IPS-18a (cell line): ENCODE measurements around the gene ASIP.
"Not testable (repeated sequence)": the region's sequence is repeated elsewhere in the genome, so short reads cannot be mapped to it uniquely, and the experiment has no call there.

ENCODE experiments used
- H3K27ac ChIP-seq: one replicate; pipeline ENCODE4 v1.5.1; 2013; ENCODE audit warnings: low read length
- H3K27me3 ChIP-seq: one replicate; pipeline ENCODE4 v1.6.1; 2013; ENCODE audit warnings: mild to moderate bottlenecking, low read length; ENCODE audit not compliant: control insufficient read depth, insufficient read depth
- H3K36me3 ChIP-seq: one replicate; pipeline ENCODE4 v1.6.1; 2013; ENCODE audit warnings: low read depth, low read length; ENCODE audit not compliant: control insufficient read depth
- H3K4me1 ChIP-seq: one replicate; pipeline ENCODE4 v1.6.1; 2013; ENCODE audit warnings: low read depth, low read length; ENCODE audit not compliant: control insufficient read depth
- H3K4me3 ChIP-seq: one replicate; pipeline ENCODE4 v1.5.1; 2013; ENCODE audit warnings: low read length
- H3K9ac ChIP-seq: one replicate; pipeline ENCODE4 v1.6.1; 2013; ENCODE audit warnings: mild to moderate bottlenecking, low read length, moderate library complexity
- H3K9me3 ChIP-seq: one replicate; pipeline ENCODE4 v1.6.1; 2013; ENCODE audit warnings: low read depth, low read length; ENCODE audit not compliant: control insufficient read depth

The ASIP gene

DNA sequence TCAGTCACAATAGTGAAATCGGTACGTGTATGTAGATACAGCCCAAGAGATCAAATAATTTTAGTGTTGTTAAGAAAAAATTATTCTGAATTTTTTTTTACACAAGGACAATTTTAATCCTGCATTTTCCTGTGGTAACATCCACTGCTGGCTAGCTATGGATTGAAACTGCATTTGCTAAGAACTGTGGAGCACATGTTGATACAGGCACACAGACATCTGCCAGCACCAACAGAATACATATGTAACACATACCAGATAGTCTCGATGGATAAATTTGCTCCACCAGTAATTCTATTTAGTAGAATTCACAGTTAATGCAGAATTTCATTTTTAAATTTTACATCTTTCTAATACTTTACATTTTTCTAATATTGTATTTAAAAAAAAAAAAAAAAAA is 2.2 kb downstream of the ASIP start:
- Histone ChIP-seq H3K9ac (no peak overlapping the region), H3K4me3 (no peak overlapping the region), H3K9me3 (no peaks in the 10 kb centered on the region), H3K27ac (no peak overlapping the region), H3K27me3 (no peaks in the 10 kb centered on the region), H3K4me1 (no peaks in the 10 kb centered on the region), H3K36me3 (no peaks in the 10 kb centered on the region)

DNA sequence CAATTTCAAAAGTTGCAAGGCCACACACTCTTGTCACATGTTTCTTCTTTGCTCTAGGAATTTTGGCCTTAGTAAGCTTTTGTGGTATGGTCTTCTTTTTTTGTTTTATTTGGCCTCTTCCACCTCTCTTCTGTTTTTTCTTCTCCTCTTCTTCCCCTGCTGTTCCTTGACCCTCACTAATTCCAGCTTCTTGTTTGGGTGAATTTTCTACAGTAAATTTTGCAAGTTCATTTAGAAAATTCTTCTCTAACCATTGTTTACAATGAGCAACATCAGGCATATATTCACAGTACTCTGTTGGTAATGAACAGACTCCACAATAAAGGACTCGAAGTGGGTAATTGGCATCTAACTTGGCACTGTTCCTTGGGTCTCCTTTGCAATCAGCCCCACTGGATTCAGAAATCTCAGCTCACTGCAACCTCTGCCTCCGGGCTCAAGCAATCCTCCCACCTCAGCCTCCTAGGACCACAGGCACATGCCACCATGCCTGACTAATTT is 5.0 kb downstream of the ASIP start:
- no peak overlapping the region for H3K9ac ChIP-seq
- no peaks in the 10 kb centered on the region for H3K9me3 ChIP-seq
- H3K4me3 ChIP-seq, result no peak overlapping the region
- H3K27ac ChIP-seq, result no peak overlapping the region
- H3K36me3 ChIP-seq, result no peaks in the 10 kb centered on the region
- no peaks in the 10 kb centered on the region for H3K4me1 ChIP-seq
- H3K27me3 ChIP-seq, result no peaks in the 10 kb centered on the region

DNA sequence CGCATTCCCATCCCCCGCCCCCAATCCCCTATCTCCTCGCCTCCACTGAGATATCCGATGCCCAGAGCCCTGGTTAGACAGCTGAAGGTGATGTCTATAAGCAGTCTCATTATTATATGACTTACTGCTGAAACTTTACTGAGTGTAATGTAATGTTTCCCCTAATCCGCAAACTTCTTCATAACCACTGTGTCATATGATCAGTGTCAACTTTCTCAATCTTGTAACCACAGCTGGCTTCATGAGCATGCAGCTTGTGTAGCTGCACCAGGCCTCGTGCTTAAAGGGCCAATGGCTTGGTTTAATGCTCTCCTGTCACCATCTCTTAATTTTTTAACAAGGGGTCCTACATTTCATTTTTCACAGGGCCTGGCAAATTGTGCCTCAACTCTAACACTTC is 8.1 kb downstream of the ASIP start:
- no peak overlapping the region for H3K4me3 ChIP-seq
- no peak overlapping the region for H3K27ac ChIP-seq
- H3K27me3 ChIP-seq, result no peaks in the 10 kb centered on the region
- no peaks in the 10 kb centered on the region for H3K36me3 ChIP-seq
- no peak overlapping the region for H3K9ac ChIP-seq
- H3K9me3 ChIP-seq, result no peaks in the 10 kb centered on the region
- H3K4me1 ChIP-seq, result no peaks in the 10 kb centered on the region

DNA sequence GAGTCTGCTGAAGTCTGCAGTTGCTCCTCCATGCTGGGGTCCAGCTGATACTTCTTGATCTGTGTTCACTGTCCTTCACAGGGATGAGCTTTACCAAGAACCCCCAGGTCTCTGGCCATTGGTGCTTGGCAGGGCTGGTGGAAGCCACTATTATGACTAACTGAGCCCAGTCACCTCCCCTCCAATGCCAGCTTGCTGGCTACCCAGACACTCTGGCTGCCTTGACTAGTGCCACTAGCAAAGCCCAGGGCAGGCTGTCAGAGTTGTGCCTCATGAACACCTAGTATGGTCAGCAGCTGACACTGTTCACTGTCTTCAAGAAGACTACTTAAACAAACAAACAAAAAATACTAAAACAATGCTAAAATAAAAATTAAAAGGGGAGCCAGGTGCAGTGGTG is 8.8 kb downstream of the ASIP start:
- Histone ChIP-seq H3K27me3 (no peaks in the 10 kb centered on the region), H3K9me3 (no peaks in the 10 kb centered on the region), H3K9ac (no peak overlapping the region), H3K27ac (no peak overlapping the region), H3K4me3 (no peak overlapping the region), H3K4me1 (no peaks in the 10 kb centered on the region), H3K36me3 (no peaks in the 10 kb centered on the region)

GRCh38 chr20:34251619-34252018 is 10.4 kb downstream of the ASIP start:
- H3K4me1 ChIP-seq, result no peaks in the 10 kb centered on the region
- no peaks in the 10 kb centered on the region for H3K9me3 ChIP-seq
- H3K9ac ChIP-seq, result no peak overlapping the region
- no peaks in the 10 kb centered on the region for H3K27me3 ChIP-seq
- H3K4me3 ChIP-seq, result no peak overlapping the region
- H3K36me3 ChIP-seq, result no peaks in the 10 kb centered on the region
- no peak overlapping the region for H3K27ac ChIP-seq

DNA sequence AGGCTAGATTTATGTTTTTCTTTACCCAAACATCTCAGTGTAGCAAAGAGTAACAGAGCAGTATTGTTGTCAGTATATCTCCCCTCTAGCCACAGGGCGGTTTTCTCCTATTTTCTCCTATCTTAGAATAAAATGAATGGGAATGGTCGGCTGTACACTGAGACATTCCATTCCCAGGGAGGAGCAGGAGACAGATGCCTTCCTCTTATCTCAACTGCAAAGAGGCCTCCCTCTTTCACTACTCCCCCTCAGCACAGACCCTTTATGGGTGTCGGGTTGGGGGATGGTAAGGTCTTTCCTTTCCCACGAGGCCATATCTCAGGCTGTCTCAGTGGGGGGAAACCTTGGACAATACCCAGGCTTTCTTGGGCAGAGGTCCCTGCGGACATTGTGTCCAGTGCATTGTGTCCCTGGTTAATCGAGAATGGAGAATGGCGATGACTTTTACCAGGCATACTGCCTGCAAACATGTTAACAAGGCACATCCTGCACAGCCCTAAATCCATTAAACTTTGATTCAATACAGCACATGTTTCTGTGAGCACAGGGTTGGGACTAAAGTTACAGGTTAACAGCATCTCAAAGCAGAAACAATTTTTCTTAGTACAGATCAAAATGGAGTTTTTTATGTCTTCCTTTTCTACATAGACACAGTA is 11.3 kb downstream of the ASIP start:
- not testable (repeated sequence) for H3K36me3 ChIP-seq, H3K9ac ChIP-seq, H3K27ac ChIP-seq, H3K4me3 ChIP-seq, H3K27me3 ChIP-seq, H3K4me1 ChIP-seq, H3K9me3 ChIP-seq

- Histone ChIP-seq H3K9me3 (no peaks in the 10 kb centered on the region), H3K4me3 (no peak overlapping the region), H3K36me3 (no peaks in the 10 kb centered on the region), H3K27me3 (no peaks in the 10 kb centered on the region), H3K9ac (no peak overlapping the region), H3K27ac (no peak overlapping the region), H3K4me1 (no peaks in the 10 kb centered on the region)
Observed at GRCh38 chr20:34254979-34255378, 13.8 kb downstream of the ASIP start.

- no peaks in the 10 kb centered on the region for H3K9me3 ChIP-seq
- no peaks in the 10 kb centered on the region for H3K4me1 ChIP-seq
- no peaks in the 10 kb centered on the region for H3K36me3 ChIP-seq
- no peak overlapping the region for H3K4me3 ChIP-seq
- H3K9ac ChIP-seq, result no peak overlapping the region
- no peak overlapping the region for H3K27ac ChIP-seq
- H3K27me3 ChIP-seq, result no peaks in the 10 kb centered on the region
Observed at GRCh38 chr20:34256629-34257124, 15.5 kb downstream of the ASIP start.

DNA sequence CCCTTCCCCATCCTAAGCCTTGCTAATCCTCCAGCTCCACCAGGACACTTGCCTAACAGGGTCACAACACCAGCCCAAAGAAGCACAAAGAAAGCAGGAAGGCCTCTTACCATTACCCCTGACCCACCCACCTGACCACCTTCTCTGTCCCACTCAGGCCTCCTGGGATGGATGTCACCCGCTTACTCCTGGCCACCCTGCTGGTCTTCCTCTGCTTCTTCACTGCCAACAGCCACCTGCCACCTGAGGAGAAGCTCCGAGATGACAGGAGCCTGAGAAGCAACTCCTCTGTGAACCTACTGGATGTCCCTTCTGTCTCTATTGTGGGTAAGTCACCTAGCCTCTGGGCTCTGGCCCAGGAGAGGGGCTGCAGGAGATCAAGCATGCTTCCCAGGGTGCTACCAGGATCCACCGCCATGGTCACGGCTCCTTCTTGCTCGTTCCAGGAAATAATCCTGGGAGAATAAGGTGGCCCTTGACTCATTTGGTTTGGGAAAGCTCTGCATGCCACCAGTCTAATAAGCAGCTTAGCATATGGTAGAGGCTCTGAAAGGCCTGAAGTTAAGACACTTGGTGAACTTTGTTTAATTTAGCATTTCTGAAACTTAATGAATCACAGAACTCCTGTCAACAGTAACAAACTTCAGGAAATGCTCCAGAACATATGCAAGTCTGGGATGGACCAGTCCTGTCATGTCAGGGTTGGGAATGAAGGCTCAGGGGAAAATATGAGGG is 19.2 kb downstream of the ASIP start:
- H3K36me3 ChIP-seq, result no peaks in the 10 kb centered on the region
- no peak overlapping the region for H3K4me3 ChIP-seq
- no peaks in the 10 kb centered on the region for H3K9me3 ChIP-seq
- H3K4me1 ChIP-seq, result no peaks in the 10 kb centered on the region
- no peak overlapping the region for H3K27ac ChIP-seq
- no peak overlapping the region for H3K9ac ChIP-seq
- no peaks in the 10 kb centered on the region for H3K27me3 ChIP-seq

GRCh38 chr20:34262488-34263288 is 21.5 kb downstream of the ASIP start:
- Histone ChIP-seq H3K4me1 (no peaks in the 10 kb centered on the region), H3K27me3 (no peaks in the 10 kb centered on the region), H3K9me3 (no peaks in the 10 kb centered on the region), H3K36me3 (no peaks in the 10 kb centered on the region), H3K9ac (no peak overlapping the region), H3K27ac (no peak overlapping the region), H3K4me3 (no peak overlapping the region)

DNA sequence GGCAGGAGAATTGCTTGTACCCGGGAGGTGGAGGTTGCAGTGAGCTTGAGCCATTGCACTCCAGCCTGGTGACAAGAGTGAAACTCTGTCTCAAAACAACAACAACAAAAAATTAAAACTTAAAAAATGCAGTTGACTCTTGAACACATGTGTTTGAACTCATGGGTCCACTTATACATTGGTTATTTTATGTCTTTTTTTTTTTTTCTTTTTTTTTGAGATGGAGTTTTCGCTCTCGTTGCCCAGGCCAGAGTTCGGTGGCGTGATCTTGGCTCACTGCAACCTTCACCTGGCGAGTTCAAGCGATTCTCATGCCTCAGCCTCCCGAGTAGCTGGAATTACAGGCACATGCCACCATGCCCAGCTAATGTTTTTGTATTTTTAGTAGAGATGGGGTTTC is 22.2 kb downstream of the ASIP start:
- not testable (repeated sequence) for H3K4me1 ChIP-seq, H3K27ac ChIP-seq, H3K27me3 ChIP-seq, H3K36me3 ChIP-seq, H3K9ac ChIP-seq, H3K4me3 ChIP-seq, H3K9me3 ChIP-seq
